Mesothelial cell of epicardium (in vitro differentiated cells): ENCODE data around the gene ADARB2. TPM values are rescaled to one million over a fixed set of nuclear protein-coding genes. Genes with fewer than 3 reads are reported as not detected.

ENCODE experiments used
- DNase-seq, 2 experiments: peaks; one replicate each; pipeline ENCODE4 v3.0.0; 2021; ENCODE audit warnings: low spot score in 2 of 2; ENCODE audit not compliant: unreplicated experiment in 2 of 2
- H3K27ac Mint-ChIP-seq: 2 replicates; pipeline ENCODE4 v1.8.0; 2021; ENCODE audit warnings: mixed read lengths
- H3K27me3 Mint-ChIP-seq: 2 replicates; pipeline ENCODE4 v1.8.0; 2021; ENCODE audit warnings: low read depth, mixed read lengths
- H3K36me3 Mint-ChIP-seq: 2 replicates; pipeline ENCODE4 v1.8.0; 2021; ENCODE audit warnings: mixed read lengths
- H3K4me1 Mint-ChIP-seq: 2 replicates; pipeline ENCODE4 v1.8.0; 2021; ENCODE audit warnings: mixed read lengths
- H3K4me3 Mint-ChIP-seq: 2 replicates; pipeline ENCODE4 v1.8.0; 2021; ENCODE audit warnings: mild to moderate bottlenecking, moderate library complexity, mixed read lengths
- H3K9me3 Mint-ChIP-seq: 2 replicates; pipeline ENCODE4 v1.8.0; 2021; ENCODE audit warnings: mixed read lengths
- total RNA-seq: library from RNA; stranded (reverse); gene quantifications from 3 replicates; pipeline ENCODE4 v1.2.1, GENCODE V29; 2021
- TF ChIP-seq, protein P1 (sequence below): fragments of 200-600 bp; sonication (generic); IDR thresholded peaks from one replicate; pipeline ENCODE4 v1.5.0; 2021; ENCODE audit warnings: antibody characterized with exemption; ENCODE audit not compliant: unreplicated experiment

The ADARB2 gene
- total RNA-seq, 1 donor from 2014 or later, result 0.38 TPM

DNA sequence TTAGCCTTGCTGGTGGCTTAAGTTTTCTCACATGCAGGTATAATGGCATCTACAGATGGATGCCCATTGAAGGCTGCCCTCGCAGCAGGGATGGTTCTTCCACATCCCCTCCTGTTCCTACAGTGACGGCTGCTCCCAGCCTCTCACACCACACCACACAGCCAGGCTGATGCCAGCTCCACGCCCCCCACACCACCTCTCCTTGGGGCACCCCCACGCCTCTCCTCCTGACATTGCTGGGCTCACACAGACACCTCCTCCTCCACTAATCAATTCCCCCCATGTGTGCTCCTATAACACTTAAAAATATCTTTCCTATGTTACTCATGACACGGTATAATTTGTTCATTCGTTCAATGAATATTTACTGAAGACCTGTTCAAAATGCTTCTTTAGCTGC, 437.1 kb downstream of the ADARB2 start:
- H3K27me3 Mint-ChIP-seq, result peaks cover 28% of the 10 kb centered on the region
- H3K4me3 Mint-ChIP-seq, result no peak overlapping the region
- no peak overlapping the region for H3K27ac Mint-ChIP-seq
- no peaks in the 10 kb centered on the region for H3K36me3 Mint-ChIP-seq
- no peaks in the 10 kb centered on the region for H3K9me3 Mint-ChIP-seq
- DNase-seq, result no peak
- TF ChIP-seq, protein P1, sequence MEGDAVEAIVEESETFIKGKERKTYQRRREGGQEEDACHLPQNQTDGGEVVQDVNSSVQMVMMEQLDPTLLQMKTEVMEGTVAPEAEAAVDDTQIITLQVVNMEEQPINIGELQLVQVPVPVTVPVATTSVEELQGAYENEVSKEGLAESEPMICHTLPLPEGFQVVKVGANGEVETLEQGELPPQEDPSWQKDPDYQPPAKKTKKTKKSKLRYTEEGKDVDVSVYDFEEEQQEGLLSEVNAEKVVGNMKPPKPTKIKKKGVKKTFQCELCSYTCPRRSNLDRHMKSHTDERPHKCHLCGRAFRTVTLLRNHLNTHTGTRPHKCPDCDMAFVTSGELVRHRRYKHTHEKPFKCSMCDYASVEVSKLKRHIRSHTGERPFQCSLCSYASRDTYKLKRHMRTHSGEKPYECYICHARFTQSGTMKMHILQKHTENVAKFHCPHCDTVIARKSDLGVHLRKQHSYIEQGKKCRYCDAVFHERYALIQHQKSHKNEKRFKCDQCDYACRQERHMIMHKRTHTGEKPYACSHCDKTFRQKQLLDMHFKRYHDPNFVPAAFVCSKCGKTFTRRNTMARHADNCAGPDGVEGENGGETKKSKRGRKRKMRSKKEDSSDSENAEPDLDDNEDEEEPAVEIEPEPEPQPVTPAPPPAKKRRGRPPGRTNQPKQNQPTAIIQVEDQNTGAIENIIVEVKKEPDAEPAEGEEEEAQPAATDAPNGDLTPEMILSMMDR, result no peak
- no peaks in the 10 kb centered on the region for H3K4me1 Mint-ChIP-seq

DNA sequence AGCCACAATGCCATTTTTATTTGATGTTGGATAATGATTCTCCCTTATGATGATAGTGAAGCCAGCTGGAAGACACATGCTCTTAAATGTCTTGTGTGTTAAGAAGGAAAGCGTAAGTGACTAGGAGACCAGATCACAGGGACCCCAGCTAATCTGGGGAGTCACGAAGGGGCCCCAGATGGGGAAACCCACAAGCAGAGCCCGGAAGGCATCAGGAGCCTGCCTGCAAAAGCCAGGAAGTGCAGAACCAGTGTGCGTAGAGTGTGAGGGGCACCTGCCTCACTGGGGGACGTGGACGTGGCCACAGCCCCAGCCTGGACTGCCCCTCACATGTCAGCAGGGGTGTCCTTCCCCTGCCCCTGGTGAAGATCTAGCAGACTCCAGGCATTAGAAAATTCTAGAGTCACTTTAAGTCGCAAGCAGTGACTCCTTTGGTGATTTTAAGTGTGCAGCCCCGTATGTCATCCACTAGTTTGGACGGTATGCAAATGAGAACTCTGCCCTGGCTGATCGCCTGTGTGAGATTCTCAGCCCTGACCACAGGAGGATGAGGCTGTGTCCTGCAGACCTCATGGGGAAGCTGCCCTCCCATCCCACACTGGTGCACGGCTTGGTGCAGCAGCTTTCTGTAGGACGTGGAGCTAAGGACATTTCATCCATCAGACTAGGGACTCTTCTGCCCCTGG, 438.1 kb downstream of the ADARB2 start:
- H3K9me3 Mint-ChIP-seq, result no peaks in the 10 kb centered on the region
- TF ChIP-seq, protein P1, result no peak
- no peaks in the 10 kb centered on the region for H3K36me3 Mint-ChIP-seq
- DNase-seq, result no peak
- no peak overlapping the region for H3K4me3 Mint-ChIP-seq
- no peaks in the 10 kb centered on the region for H3K4me1 Mint-ChIP-seq
- no peak overlapping the region for H3K27ac Mint-ChIP-seq
- peaks cover 28% of the 10 kb centered on the region for H3K27me3 Mint-ChIP-seq

DNA sequence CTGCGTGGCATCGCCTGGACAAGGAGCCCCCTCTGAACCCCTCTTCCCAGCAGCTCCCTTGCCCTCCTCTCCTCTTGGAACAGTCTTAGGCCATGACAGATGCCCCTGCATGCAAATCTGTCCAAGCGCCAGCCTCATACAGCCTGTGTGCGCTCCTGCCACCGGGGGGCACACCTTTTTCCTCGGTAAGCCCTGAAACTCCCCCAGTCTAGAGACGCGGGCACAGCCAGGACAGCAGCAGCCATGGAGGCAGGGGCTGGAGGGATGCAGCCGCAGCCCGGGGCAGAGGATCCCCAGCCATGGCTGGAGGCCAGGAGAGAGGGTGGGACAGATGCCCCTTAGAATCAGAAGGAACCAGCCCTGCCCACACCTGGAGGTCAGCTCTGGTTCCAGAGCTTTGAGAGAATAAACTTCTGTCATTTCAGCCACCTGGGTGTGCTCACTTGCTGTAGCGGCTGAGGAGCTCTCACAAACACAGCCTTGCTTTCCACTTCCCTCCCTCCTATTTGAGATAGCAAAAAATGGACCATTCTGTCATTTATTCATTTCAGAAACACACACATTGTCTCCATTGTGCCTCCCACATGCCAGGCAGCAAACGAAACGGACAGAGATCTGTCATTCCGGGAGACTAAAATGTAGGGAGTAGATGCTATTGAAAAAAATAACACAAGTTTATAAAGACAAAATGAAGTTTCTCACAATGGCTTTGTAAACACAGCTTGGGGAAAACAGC, 439.6 kb downstream of the ADARB2 start:
- Mint-ChIP-seq H3K4me1 (peaks cover 11% of the 10 kb centered on the region), H3K4me3 (no peak overlapping the region), H3K9me3 (no peaks in the 10 kb centered on the region), H3K27ac (no peak overlapping the region), H3K36me3 (no peaks in the 10 kb centered on the region), H3K27me3 (peaks cover 28% of the 10 kb centered on the region)
- TF ChIP-seq, protein P1, result no peak
- DNase-seq, result no peak

DNA sequence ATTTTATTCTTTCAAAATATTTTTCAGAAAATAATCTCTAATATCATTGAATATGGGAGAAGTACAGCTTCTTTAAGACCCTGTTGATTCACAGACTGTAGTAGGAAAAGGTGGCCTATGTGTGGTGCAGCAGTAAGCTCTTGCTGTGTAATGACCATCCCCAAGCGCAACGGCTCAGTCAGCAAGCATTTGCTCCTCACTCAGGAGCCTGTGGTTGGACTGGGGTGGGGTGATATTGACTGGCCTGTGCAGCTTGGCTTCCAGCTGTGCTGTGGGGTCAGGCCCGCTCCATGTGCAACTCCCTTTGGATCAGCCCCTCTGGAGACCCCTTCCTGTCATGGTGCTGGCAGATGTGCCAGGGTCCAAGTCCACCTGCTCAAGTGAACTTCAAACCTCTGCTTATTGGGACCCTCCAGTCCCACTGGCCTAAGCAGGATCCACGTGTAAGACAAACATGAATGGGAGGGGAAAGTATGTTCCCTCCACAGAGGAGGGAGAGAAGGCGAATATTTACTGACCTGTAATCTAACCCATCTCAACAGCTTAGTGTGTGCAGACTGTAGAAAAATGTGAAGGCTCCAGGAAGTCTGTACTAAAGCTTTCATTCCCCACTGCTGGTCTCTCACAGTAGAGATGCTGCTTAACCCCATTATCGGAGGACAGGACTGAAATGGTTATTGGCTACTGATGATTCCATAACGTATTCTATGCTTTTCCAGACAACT, 441.4 kb downstream of the ADARB2 start:
- Mint-ChIP-seq H3K27me3 (peaks cover 26% of the 10 kb centered on the region), H3K27ac (no peak overlapping the region), H3K4me1 (peaks cover 16% of the 10 kb centered on the region), H3K36me3 (no peaks in the 10 kb centered on the region), H3K4me3 (no peak overlapping the region), H3K9me3 (no peaks in the 10 kb centered on the region)
- DNase-seq, result no peak
- TF ChIP-seq, protein P1, result no peak

DNA sequence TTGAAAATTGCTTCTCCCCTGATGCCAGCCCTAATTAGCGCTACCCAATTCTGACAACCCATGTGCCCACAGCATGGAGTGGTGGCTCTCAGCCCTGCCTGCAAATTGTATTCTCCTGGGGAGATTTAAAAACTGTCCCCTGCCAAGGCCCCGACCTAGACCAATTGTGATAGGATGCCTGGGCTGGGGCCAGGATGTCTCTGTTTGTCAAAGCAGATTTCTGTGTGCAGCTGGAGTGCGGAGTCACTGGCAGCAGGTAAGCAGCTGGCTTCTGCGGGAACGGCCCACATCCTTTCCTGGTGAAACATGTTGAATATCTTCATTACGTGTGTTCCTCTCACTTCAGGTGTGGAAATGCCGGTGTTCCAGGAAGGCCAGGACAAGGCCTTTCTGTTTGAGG, 442.6 kb downstream of the ADARB2 start:
- TF ChIP-seq, protein P1, result no peak
- Mint-ChIP-seq H3K9me3 (no peaks in the 10 kb centered on the region), H3K4me1 (peaks cover 16% of the 10 kb centered on the region), H3K27me3 (peaks cover 17% of the 10 kb centered on the region), H3K27ac (no peak overlapping the region), H3K36me3 (no peaks in the 10 kb centered on the region), H3K4me3 (no peak overlapping the region)
- DNase-seq, result no peak
